ENCODE results near the gene PHOSPHO2. TPM values are rescaled to one million over a fixed set of nuclear protein-coding genes. Genes with fewer than 3 reads are reported as not detected.

PHOSPHO2 gene
- total and polyA plus RNA-seq, 2 donors (not counting 3 experiments of a cell fraction or from before 2014, with no cell fraction given) = 0.69 to 2.7 TPM

DNA sequence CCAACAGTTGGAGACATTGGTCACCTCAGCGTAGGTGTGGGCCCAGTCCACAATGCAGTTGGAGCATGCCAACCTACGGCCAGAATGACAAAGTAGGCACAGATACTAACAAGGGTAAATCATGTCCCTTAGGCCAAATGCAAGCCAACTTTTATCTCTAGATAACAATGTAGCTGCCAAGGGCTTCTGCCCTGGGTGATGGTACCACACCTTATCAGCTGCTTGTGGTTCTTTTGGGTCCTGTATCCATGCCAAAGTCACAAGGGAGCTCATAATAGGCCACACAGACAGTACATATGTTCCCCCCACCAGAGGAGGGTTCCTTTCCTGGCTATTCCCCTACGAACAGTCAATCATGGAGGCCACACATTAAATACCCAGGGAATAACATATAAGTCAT lies 19.1 kb downstream of the PHOSPHO2 start:
- intact Hi-C loops (cut with micrococcal nuclease) = no loop called here
- no peaks in the 10 kb centered on the region for H3K9me3 ChIP-seq (replicated peaks; ENCODE audit: control insufficient read depth, insufficient read depth, low read length)
- no peak overlapping the region for H3K4me2 ChIP-seq (ENCODE audit: insufficient read depth, low read length)
- no peaks in the 10 kb centered on the region for H3K79me2 ChIP-seq (ENCODE audit: control insufficient read depth, insufficient read depth, low read length)
- no TSS peak for BruUV-seq (replicated peaks)
- DNase-seq (ENCODE audit: low read depth, low spot score) (no peak), FAIRE-seq (no peak)
- H3K27ac ChIP-seq (ENCODE audit: insufficient read depth, low read depth, low read length) = no peak overlapping the region
- no peak overlapping the region for H3K4me3 ChIP-seq (replicated peaks in 1 of 3; ENCODE audit: insufficient read depth in 1 of 3, low read depth in 1 of 3, low read length in 3 of 3)
- POLR2A ChIA-PET = no interaction called here
- H3K4me1 ChIP-seq (ENCODE audit: control insufficient read depth, extremely low read depth, insufficient read depth, low read length) = peaks cover 26% of the 10 kb centered on the region
- dilution Hi-C loops (cut with MboI; ENCODE audit: extremely low pct_ligation_motif_present, low sequenced_read_pairs) = no loop called here
- no peaks in the 10 kb centered on the region for H3K36me3 ChIP-seq (ENCODE audit: control insufficient read depth in 2 of 2, extremely low read depth in 1 of 2, insufficient read depth in 2 of 2, low read length in 2 of 2)
- H2AFZ ChIP-seq (ENCODE audit: low read depth, low read length) = no peak overlapping the region
- no peaks in the 10 kb centered on the region for H3K27me3 ChIP-seq (ENCODE audit: control insufficient read depth in 2 of 2, insufficient read depth in 2 of 2, low read length in 2 of 2)
- CTCF ChIA-PET = no interaction called here
- H4K20me1 ChIP-seq (replicated peaks; ENCODE audit: control insufficient read depth, extremely low read depth, insufficient read depth, low read length) = no peaks in the 10 kb centered on the region
- TF ChIP-seq EZH2 (IDR thresholded peaks at IDR 0.05; ENCODE audit: borderline replicate concordance, low read depth, low read length, severe bottlenecking) (no peak), GATA2 (IDR thresholded peaks at IDR 0.05; ENCODE audit: insufficient read depth, insufficient read length, low read depth, low read length) (no peak), JUN (IDR thresholded peaks at IDR 0.05; ENCODE audit: borderline replicate concordance, insufficient read depth, insufficient read length, low read depth) (no peak), POLR2AphosphoS5 (IDR thresholded peaks at IDR 0.05; ENCODE audit: insufficient read depth, low read depth, low read length) (no peak), MYC (IDR thresholded peaks at IDR 0.05; ENCODE audit: low read depth, low read length) (no peak), FOS (IDR thresholded peaks at IDR 0.05; ENCODE audit: borderline replicate concordance, insufficient read depth, low read length) (no peak), POLR2A (IDR thresholded peaks at IDR 0.05; ENCODE audit: low read depth, low read length) (no peak)
- TF ChIP-seq, protein P1, sequence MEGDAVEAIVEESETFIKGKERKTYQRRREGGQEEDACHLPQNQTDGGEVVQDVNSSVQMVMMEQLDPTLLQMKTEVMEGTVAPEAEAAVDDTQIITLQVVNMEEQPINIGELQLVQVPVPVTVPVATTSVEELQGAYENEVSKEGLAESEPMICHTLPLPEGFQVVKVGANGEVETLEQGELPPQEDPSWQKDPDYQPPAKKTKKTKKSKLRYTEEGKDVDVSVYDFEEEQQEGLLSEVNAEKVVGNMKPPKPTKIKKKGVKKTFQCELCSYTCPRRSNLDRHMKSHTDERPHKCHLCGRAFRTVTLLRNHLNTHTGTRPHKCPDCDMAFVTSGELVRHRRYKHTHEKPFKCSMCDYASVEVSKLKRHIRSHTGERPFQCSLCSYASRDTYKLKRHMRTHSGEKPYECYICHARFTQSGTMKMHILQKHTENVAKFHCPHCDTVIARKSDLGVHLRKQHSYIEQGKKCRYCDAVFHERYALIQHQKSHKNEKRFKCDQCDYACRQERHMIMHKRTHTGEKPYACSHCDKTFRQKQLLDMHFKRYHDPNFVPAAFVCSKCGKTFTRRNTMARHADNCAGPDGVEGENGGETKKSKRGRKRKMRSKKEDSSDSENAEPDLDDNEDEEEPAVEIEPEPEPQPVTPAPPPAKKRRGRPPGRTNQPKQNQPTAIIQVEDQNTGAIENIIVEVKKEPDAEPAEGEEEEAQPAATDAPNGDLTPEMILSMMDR (IDR thresholded peaks at IDR 0.05; ENCODE audit: extremely low read depth in 1 of 2, insufficient read depth in 1 of 2, low read depth in 1 of 2, low read length in 2 of 2) = no peak
- TF ChIP-seq, protein P2, sequence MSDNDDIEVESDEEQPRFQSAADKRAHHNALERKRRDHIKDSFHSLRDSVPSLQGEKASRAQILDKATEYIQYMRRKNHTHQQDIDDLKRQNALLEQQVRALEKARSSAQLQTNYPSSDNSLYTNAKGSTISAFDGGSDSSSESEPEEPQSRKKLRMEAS (IDR thresholded peaks at IDR 0.05; ENCODE audit: insufficient read depth, insufficient read length) = no peak
- no peak overlapping the region for H3K9ac ChIP-seq (replicated peaks; ENCODE audit: extremely low read depth, insufficient read depth, low read length)
- no peaks in the 10 kb centered on the region for H3K9me1 ChIP-seq (replicated peaks; ENCODE audit: control insufficient read depth, extremely low read depth, insufficient read depth, low read length)
